Thoracic aorta (tissue), 2 donors: Measurements from ENCODE around the gene PLXNA3. TPM values are rescaled to one million over a fixed set of nuclear protein-coding genes. Genes with fewer than 3 reads are reported as not detected.

ENCODE experiments used
- ATAC-seq: fragments of 150-250 bp; one replicate; pipeline ENCODE4 v1.8.0; 2017; ENCODE audit warnings: low read depth; ENCODE audit not compliant: insufficient number of reproducible peaks, low FRiP score
- DNase-seq: peaks from one replicate; pipeline ENCODE4 v3.0.0-alpha.2; 2020; ENCODE audit warnings: low spot score
- H3K27ac ChIP-seq, 2 donors: fragments of 200-600 bp; sonication (generic); 1 replicate in 1 of 2; 2 replicates in 1 of 2; pipeline ENCODE4 v1.5.1; 2016; ENCODE audit warnings: mild to moderate bottlenecking in 2 of 2, moderate library complexity in 2 of 2
- H3K27me3 ChIP-seq: fragments of 200-600 bp; sonication (generic); replicated peaks from 2 replicates; pipeline ENCODE4 v1.6.0; 2016; ENCODE audit warnings: mild to moderate bottlenecking; ENCODE audit not compliant: insufficient read depth
- H3K36me3 ChIP-seq: fragments of 200-600 bp; sonication (generic); one replicate; pipeline ENCODE4 v1.5.1; 2016
- H3K4me1 ChIP-seq, 2 donors: fragments of 200-600 bp; sonication (generic); 1 replicate in 1 of 2; 2 replicates in 1 of 2; pipeline versions ENCODE4 v1.5.1 to v1.6.0; 2016; ENCODE audit warnings: low read depth in 2 of 2, mild to moderate bottlenecking in 1 of 2; ENCODE audit not compliant: control insufficient read depth in 1 of 2
- H3K4me3 ChIP-seq: fragments of 200-600 bp; sonication (generic); 2 replicates; pipeline ENCODE4 v1.5.1; 2016; ENCODE audit warnings: mild to moderate bottlenecking
- H3K9me3 ChIP-seq: fragments of 200-600 bp; sonication (generic); 2 replicates; pipeline ENCODE4 v1.5.1; 2016
- total RNA-seq, 2 donors: library from RNA; depleted of rRNA; stranded (reverse); fragments of >200 nt; gene quantifications; one replicate each; pipeline versions ENCODE4 v1.1.0 to v1.2.3, GENCODE V29; 2016
- TF ChIP-seq, protein P1 (sequence below): fragments of 200-600 bp; sonication (generic); IDR thresholded peaks from one replicate; pipeline ENCODE4 v1.5.1; 2019; ENCODE audit warnings: antibody characterized with exemption

PLXNA3 gene
- total RNA-seq, 2 donors from 2014 or later, result 39.3 to 40.9 TPM

DNA sequence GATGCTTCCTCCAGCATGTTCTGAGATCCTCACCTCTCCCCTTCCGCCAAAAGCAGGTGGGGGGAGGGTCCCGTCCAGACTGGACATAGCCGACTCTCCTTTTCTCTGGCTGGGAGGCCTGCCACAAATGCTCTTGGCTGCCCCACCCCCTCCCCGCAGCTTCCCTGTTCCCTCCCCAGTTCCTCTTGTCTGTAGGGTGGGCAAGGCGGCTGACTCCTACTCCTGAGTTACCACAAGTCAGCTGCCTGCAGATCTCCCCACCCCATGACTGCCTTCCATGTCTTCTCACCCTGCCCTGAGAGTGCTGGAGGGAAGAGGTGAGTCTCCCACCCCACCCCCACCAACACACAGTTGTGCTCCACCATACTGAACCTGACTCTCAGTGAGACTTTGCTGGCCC lies 26.7 kb upstream of the PLXNA3 start:
- no peaks in the 10 kb centered on the region for H3K9me3 ChIP-seq
- H3K27ac ChIP-seq, result peak overlapping the region in 1 of 2 donors; percentile 30
- no peak for ATAC-seq
- DNase-seq, result no peak
- H3K4me1 ChIP-seq, result peaks cover 5 to 27% of the 10 kb centered on the region in 2 donors
- TF ChIP-seq, protein P1, sequence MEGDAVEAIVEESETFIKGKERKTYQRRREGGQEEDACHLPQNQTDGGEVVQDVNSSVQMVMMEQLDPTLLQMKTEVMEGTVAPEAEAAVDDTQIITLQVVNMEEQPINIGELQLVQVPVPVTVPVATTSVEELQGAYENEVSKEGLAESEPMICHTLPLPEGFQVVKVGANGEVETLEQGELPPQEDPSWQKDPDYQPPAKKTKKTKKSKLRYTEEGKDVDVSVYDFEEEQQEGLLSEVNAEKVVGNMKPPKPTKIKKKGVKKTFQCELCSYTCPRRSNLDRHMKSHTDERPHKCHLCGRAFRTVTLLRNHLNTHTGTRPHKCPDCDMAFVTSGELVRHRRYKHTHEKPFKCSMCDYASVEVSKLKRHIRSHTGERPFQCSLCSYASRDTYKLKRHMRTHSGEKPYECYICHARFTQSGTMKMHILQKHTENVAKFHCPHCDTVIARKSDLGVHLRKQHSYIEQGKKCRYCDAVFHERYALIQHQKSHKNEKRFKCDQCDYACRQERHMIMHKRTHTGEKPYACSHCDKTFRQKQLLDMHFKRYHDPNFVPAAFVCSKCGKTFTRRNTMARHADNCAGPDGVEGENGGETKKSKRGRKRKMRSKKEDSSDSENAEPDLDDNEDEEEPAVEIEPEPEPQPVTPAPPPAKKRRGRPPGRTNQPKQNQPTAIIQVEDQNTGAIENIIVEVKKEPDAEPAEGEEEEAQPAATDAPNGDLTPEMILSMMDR, result no peak
- H3K27me3 ChIP-seq, result no peaks in the 10 kb centered on the region
- no peaks in the 10 kb centered on the region for H3K36me3 ChIP-seq
- H3K4me3 ChIP-seq, result no peak overlapping the region

DNA sequence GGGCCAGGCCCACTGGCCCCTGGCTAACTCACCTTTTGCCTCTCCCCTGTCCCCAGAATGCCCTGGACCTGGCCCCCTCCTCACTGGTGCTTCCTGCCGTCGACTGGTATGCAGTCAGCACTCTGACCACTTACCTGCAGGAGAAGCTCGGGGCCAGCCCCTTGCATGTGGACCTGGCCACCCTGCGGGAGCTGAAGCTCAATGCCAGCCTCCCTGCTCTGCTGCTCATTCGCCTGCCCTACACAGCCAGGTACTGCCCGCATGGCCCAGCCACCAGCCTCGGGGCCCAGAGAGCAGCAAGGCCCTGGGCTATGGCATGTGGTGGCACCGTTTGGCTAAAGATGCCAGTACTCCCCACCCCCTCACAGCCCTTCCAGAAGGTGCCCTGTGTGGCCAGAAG lies 25.9 kb upstream of the PLXNA3 start:
- H3K4me1 ChIP-seq, result peaks cover 5 to 21% of the 10 kb centered on the region in 2 donors
- DNase-seq (no peak), ATAC-seq (no peak)
- H3K9me3 ChIP-seq, result no peaks in the 10 kb centered on the region
- no peak overlapping the region for H3K4me3 ChIP-seq
- no peaks in the 10 kb centered on the region for H3K36me3 ChIP-seq
- H3K27me3 ChIP-seq, result no peaks in the 10 kb centered on the region
- H3K27ac ChIP-seq, result no peak overlapping the region
- TF ChIP-seq, protein P1, result no peak

- DNase-seq (no peak), ATAC-seq (no peak)
- H3K9me3 ChIP-seq, result no peaks in the 10 kb centered on the region
- H3K4me3 ChIP-seq, result no peak overlapping the region
- TF ChIP-seq, protein P1, result no peak
- no peak overlapping the region for H3K27ac ChIP-seq
- H3K4me1 ChIP-seq, result peaks cover 5 to 18% of the 10 kb centered on the region in 2 donors
- no peaks in the 10 kb centered on the region for H3K27me3 ChIP-seq
- no peaks in the 10 kb centered on the region for H3K36me3 ChIP-seq
Measured at GRCh38 chrX:154433605-154434004, 24.5 kb upstream of the PLXNA3 start.

DNA sequence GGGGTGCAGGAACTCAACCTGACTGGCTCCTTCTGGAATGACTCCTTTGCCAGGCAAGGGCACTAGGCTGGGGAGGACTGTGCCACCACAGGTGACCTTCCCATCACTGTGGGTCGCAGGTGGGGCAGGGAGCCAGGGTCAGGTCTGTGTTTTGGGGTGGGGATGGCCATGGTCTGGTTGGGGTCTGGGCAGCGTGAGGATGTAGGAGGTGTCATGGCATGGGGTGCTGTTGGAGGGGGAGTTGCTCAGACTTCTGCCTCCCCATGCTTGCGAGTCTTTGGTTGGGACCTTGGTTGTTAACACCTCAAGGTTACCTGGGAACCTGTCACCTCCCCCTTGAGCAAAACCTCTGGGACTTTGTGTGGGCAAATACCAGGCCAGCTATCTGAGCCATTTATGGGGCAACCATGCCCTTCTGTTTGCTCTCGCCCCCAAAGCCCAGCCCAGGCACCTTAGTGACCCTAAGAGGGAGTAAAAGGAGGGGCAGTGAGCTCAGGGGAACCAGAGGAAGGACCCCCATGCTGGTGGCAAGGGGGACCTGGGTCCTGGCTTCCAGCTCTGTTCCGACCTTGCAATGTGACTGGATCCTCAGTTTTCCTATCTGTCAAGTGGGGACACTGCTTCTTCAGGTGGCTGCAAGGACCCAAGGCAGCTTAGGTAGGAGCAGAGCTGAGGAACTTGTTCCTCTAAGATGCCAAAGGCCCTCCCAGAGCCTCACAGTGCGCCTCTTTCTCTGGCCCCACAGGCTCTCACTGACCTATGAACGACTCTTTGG lies 23.5 kb upstream of the PLXNA3 start:
- Histone ChIP-seq H3K36me3 (no peaks in the 10 kb centered on the region), H3K9me3 (no peaks in the 10 kb centered on the region), H3K27ac (no peak overlapping the region), H3K4me1 (peaks cover 3 to 20% of the 10 kb centered on the region in 2 donors), H3K4me3 (no peak overlapping the region), H3K27me3 (no peaks in the 10 kb centered on the region)
- DNase-seq (no peak), ATAC-seq (no peak)
- TF ChIP-seq, protein P1, result no peak

GRCh38 chrX:154435171-154435733 lies 22.8 kb upstream of the PLXNA3 start:
- Histone ChIP-seq H3K27me3 (no peaks in the 10 kb centered on the region), H3K9me3 (no peaks in the 10 kb centered on the region), H3K4me3 (no peak overlapping the region), H3K36me3 (no peaks in the 10 kb centered on the region), H3K27ac (no peak overlapping the region), H3K4me1 (peaks cover 0 to 14% of the 10 kb centered on the region in 2 donors)
- TF ChIP-seq, protein P1, result no peak
- no peak for ATAC-seq
- no peak for DNase-seq
